MM.1S (cell line): ENCODE measurements around the gene PITRM1.

Experiments
- CTCF ChIP-seq: fragments of 300-600 bp; sonication (generic); IDR thresholded peaks from 2 replicates; pipeline ENCODE4 v1.5.1; 2016; ENCODE audit warnings: antibody characterized with exemption, low read length, mixed read lengths
- EZH2 ChIP-seq: fragments of 300-600 bp; sonication (generic); optimal IDR thresholded peaks from 2 replicates; pipeline ENCODE3; 2017; ENCODE audit warnings: low read depth, mild to moderate bottlenecking, antibody characterized with exemption, low read length, mixed read lengths
- EZH2phosphoT487 ChIP-seq: fragments of 300-600 bp; sonication (generic); IDR thresholded peaks from 2 replicates; pipeline ENCODE4 v1.6.1; 2018; ENCODE audit warnings: antibody characterized with exemption, low read length

DNA sequence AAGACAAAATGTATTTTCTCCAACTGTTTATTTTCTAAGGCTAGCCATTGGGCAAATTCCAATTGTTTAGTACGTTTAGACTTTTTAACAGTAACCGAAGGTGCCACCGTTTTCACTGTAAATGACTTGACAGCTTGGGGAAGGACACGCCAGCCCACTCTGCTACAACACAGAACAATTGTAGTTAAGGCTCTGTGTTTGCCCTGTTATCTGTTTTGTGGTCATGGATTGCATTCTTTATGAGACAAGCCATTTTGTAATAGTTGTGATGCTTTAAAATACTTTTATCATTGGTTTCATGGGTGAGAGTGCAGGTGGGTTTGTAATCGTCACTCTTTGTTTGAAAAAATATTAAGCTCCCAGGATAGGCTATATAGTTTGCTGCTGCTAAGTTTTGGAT lies 6.6 kb upstream of the PITRM1 start:
- TF ChIP-seq CTCF (no peak), EZH2phosphoT487 (no peak), EZH2 (no peak)
